GM12874 (cell line): Measurements from ENCODE around the gene DTD2.

Experiments used
- TF ChIP-seq, protein P1 (sequence below): IDR thresholded peaks from 2 replicates; pipeline ENCODE4 v1.5.1; 2011; ENCODE audit warnings: low read depth, mild to moderate bottlenecking, control low read depth, low read length, moderate library complexity; ENCODE audit not compliant: insufficient read depth

Gene DTD2

DNA sequence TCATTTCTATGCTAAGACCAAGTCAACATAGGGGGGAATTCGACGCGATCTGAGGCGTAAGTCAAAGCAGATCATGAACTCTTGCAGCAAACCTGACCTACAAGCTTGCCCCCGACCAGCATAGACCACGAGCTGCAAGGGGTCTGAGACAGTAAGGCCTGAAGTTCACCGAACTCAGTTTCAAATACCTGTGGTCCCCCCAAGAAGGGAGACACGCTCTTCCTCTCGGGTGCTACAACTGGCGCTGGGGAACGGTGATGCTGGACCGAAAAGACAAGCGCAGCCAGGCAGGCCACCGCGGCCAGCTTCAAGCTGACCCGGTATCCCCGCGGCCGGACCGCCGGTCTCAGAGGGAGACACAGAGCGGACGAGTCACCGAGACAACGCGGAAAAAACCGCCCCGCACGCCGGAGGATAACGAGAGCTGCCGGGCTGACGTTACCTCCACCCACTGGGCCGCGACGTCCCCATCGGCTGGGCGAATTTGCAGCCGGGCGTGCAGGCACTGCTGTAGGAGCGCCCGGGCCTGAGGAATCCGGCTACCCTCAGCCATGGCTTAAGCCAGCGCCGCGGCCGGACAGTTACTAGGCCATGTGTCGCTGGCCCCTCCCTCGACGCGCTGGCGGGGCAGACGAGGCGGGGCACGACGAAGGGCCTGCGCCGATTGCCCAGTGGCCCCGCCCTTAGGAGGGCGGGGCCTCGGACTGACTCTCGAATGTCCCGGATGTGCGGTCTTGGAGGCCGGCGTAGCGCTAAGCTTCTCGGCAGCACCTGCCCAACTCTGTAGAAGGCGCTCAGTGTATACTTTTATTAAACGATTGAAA lies at the start of gene DTD2:
Gene DTD2 (minus strand): TSS at position 666 of the 824 bp plus-strand sequence. CDS start 113 bp downstream, at position 553.
- TF ChIP-seq, protein P1, sequence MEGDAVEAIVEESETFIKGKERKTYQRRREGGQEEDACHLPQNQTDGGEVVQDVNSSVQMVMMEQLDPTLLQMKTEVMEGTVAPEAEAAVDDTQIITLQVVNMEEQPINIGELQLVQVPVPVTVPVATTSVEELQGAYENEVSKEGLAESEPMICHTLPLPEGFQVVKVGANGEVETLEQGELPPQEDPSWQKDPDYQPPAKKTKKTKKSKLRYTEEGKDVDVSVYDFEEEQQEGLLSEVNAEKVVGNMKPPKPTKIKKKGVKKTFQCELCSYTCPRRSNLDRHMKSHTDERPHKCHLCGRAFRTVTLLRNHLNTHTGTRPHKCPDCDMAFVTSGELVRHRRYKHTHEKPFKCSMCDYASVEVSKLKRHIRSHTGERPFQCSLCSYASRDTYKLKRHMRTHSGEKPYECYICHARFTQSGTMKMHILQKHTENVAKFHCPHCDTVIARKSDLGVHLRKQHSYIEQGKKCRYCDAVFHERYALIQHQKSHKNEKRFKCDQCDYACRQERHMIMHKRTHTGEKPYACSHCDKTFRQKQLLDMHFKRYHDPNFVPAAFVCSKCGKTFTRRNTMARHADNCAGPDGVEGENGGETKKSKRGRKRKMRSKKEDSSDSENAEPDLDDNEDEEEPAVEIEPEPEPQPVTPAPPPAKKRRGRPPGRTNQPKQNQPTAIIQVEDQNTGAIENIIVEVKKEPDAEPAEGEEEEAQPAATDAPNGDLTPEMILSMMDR = no peak

GRCh38 chr14:31505411-31505810 lies 48.1 kb upstream of the DTD2 start:
- TF ChIP-seq, protein P1 = no peak

DNA sequence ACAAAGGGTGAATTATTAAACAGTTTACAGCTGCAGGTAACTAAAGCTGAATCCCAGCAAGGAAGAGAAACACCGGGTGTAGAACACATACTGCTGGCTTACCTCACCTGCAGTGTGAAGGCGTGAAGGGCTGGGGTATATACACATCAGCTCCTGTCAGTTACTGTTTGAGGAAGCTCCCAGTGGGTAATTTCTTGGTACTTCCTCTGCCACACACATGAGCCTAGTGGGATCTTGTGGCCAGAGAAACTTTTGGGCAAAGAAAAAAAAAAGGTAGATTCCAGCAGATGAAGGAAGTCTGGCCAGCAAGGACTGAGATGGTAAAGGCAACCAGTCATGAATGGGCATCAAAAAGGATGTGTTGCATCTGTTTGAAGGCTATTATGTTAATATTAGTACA lies 44.6 kb upstream of the DTD2 start:
- TF ChIP-seq, protein P1 = no peak

- TF ChIP-seq, protein P1 = no peak
Measured at GRCh38 chr14:31492759-31493498, 35.6 kb upstream of the DTD2 start.

DNA sequence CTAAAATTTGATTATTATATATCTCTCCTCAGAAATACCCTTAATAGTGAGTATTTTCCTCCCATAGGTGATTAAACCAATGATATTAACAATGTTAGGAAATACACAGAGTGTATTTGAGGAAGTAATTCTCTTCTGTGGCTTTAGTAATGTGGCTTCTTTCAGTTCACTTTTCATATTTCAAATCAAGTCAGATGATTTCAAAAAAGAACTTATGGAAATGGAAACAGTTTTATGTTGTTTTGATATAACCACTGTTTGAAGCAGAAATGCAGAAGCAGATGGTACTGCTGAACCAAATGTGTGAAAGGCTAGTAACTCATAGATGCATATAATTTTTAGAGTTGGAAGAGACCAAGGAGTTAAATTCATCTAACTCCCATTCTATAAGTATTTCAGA lies 32.4 kb upstream of the DTD2 start:
- TF ChIP-seq, protein P1 = no peak

DNA sequence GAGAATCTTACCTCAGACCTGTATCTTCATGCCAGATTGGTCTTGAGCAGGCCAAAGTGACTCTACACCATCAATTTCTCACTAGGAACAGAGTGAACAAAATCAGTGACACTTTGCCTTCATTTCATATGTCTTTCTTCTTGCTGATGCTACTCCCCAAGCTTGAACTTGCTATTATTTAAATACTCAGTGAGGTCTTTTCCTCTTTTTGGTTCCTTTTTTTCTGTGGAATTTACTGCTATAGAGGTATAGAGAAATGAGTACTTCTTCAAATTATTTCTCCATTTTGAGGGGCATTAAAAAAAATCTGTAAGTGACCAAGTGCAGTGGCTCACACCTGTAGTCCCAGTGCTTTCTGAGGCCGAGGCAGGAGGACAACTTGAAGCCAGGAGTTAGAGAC lies 30.6 kb upstream of the DTD2 start, which contains the start of gene GPR33:
Gene GPR33 (minus strand): TSS at position 154 of the 400 bp plus-strand sequence. CDS start 4,074 bp downstream, outside the sequence.
- TF ChIP-seq, protein P1 = no peak

GRCh38 chr14:31486764-31487163 lies 29.5 kb upstream of the DTD2 start:
- TF ChIP-seq, protein P1 = no peak
